T47D (cell line): ENCODE data around the gene CDH2.

Source experiments
- DNase-seq, 2 experiments: peaks; one replicate each; pipeline versions ENCODE4 v3.0.0 to v3.0.0-alpha.2; 2011 to 2012; ENCODE audit warnings: low read depth in 1 of 2, low spot score in 1 of 2
- JUND ChIP-seq: IDR thresholded peaks from 2 replicates; pipeline ENCODE4 v1.6.1; 2012; ENCODE audit warnings: low read depth
- in situ Hi-C: cut with HindIII; loops from 2 replicates; pipeline ENCODE4 v1.10.0; 2016; ENCODE audit warnings: low sequenced_read_pairs, low pct_unique_long_range_greater_than_20kb

CDH2 gene

DNA sequence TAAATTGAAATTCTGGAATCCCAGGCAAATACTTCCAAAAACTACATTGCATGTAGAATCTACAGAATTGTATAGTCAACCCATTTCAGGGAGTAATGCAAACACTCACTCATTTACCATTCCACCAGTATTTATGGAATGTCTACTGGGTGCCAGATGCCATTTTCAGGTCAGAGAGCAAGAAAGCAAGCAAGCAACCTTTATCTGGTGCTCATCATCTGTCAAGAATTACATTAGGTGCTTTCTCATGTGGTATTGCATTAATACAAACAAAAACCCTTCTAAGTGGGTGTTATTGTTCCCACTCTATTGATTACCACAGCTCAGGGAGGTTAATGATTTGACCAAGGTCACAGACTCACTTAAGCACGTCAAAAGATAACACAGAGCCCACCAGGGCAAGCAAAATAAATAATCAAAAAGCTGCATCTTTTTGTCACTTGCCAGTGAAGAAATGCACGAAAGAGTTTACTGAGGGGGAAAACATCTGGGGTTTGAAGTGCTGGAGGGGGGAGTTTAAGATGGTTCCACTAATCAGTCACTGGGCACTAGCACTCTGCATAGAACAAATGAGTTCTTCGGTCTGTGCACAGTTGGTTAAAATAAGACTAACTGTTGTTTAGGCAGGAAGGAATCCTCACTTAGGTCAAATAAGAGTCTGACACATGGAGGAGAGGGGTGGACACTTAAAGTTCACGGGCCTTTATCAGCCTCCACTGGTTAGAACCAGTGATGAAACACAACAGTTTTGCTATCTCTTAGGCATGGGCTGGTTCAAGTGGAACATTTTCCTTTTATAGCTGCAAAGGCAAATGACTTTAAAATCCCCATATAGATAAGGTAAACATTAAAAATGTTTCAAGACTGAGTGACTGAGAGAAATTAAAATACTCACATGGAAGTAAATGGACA, 208.8 kb downstream of the CDH2 start:
- no peak for TF ChIP-seq JUND
- in situ Hi-C loops = no loop called here
- no peak for DNase-seq

GRCh38 chr18:27966881-27967280, 210.0 kb downstream of the CDH2 start:
- no peak for DNase-seq
- no peak for TF ChIP-seq JUND
- in situ Hi-C loops = no loop called here

GRCh38 chr18:27964811-27965210, 212.1 kb downstream of the CDH2 start:
- TF ChIP-seq JUND = no peak
- in situ Hi-C loops = no loop called here
- DNase-seq = peak in 1 of 2 experiments; percentile 38

- DNase-seq = no peak
- in situ Hi-C loops = no loop called here
- TF ChIP-seq JUND = no peak
Measured at GRCh38 chr18:27959101-27959500, 217.8 kb downstream of the CDH2 start.

DNA sequence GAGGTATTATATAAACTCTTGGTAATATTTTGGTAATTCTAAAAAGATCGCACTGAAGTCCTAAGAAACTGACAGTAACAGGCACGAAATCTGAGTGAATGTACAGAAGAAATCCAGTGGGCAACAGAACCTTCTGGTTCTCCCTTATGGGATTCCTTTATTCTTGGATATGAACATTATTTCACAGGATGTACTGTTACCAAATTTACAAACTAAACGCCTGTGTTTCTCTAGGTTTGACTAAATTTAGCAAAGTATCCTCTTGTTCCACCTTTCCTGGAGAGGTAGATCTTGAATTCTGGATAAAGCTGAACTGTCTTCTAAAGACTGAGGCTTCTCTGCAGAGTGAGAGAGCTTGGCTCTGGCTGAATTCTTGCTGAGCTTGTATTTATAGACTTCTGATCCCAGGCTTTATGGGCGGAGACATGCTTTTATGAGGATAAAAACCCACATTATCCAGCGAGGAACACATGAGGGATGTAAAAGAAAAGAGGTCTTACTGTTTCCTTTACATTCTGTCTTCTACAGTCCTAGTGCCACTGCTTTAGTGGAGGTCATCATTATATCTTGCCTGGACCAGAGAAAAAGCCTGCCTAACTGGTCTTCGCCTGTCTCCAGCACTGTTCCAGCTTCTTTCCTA, 220.8 kb downstream of the CDH2 start:
- in situ Hi-C loops = no loop called here
- TF ChIP-seq JUND = no peak
- DNase-seq = no peak

DNA sequence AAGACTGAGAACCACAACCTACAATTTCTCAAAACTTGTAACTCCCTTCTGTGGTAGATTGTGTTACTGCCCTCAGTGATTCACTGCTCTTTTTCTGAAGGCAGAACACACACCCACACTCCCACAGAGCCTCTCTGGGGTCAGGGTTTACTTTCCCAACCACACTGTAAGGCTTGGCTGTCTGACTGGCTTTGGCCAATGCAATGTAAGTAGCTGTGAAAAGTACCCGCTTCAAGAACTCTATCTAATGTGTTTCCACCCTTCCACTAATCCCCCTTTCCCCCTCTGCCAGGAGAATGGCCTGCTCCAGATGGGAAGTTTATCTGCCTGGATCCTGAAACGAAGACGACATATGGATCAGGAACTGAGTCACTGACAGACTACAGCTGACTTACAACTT, 222.7 kb downstream of the CDH2 start:
- in situ Hi-C loops = no loop called here
- no peak for DNase-seq
- no peak for TF ChIP-seq JUND

DNA sequence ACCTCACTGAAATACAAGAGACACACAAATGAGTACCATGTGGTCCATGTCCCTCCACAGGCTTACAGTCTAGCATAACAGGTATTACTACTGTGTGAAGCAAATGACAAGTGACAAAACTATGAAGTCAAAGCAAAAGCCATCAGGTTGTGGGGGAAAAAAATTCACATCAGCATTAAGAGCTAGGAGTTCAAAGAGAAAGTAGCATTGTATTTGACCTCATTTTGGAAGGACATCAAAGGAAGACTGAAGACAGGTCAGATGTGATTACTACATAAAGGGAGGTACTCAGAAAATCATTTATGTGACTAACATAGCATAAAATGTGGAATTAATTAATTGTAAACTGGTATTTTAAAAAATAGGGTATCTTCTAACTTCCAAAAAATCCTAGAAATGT, 224.2 kb downstream of the CDH2 start:
- in situ Hi-C loops = no loop called here
- DNase-seq = no peak
- TF ChIP-seq JUND = no peak

DNA sequence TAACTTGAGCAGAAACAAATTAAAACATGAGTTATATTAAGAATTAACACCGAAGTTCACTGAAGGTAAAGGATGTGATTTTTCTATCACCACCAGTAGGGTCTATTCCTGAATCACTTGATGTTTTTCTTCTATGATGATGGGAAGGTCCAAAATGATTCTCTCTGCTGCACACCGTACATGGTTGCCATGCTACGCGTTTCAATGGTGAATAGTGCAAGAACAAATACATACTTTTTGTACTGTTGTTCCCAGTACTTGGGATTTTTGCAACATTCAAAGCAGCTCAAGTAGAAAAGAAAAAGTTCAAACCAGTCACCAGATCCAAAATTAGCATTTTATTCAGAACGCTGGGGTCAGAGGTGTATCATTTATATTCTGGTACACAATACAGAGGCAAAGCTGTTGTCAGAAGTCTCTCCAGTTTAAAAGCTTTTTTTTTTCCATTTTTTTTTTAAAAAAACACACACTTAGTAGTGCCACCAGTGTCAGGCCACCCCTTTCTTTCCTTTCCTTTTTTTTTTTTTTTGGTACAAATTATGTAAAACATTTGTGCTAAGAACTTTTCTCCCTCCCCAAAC, 226.2 kb downstream of the CDH2 start:
- TF ChIP-seq JUND = no peak
- in situ Hi-C loops = no loop called here
- no peak for DNase-seq

- no peak for TF ChIP-seq JUND
- in situ Hi-C loops = no loop called here
- no peak for DNase-seq
Measured at GRCh38 chr18:27948986-27949385, 227.9 kb downstream of the CDH2 start.

DNA sequence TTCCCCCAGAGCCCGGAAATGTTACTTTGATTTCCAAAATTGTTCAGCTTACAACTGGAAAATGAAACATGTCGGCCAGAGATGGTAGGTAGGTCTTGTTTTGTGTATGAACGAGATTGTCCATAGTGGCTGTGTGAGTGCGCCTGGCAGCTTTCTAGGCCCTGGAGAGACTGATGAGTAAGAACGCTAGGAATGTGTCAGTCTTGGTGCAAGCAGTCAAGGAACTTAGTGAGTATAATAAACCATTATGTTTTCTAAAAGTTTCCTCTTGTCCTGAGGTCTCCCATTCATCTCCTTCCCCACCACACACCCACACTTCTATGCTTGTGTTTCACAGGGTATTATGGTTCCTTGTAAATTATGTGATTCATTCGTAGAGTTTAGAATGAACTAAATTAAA, 234.2 kb downstream of the CDH2 start:
- TF ChIP-seq JUND = no peak
- in situ Hi-C loops = no loop called here
- DNase-seq = peak in 1 of 2 experiments; percentile 9

GRCh38 chr18:27931535-27931934, 245.4 kb downstream of the CDH2 start:
- in situ Hi-C loops = no loop called here
- TF ChIP-seq JUND = no peak
- DNase-seq = no peak

DNA sequence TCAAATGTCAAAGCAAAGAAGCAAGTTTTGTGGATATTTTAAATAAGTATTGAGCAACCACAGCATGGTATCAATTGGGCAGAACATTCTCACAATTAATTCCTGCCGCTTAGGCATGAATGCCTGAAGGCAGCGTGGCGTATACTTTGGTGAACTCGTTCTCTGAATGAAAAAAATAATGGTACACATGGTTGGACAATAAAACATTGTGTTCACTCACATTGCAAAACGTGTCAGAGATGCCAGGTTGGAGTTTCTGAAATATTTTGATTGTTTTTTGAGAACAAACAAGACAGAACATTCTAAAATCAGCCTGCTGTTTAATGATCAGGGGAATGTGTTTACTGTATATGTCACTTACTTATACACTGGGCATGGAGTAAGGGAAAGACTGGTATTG, 254.2 kb downstream of the CDH2 start:
- DNase-seq = no peak
- TF ChIP-seq JUND = no peak
- in situ Hi-C loops = no loop called here
